Kidney (tissue), 14 donors: Measurements from ENCODE around the gene ERP29. TPM values are rescaled to one million over a fixed set of nuclear protein-coding genes. Genes with fewer than 3 reads are reported as not detected.

ENCODE experiments used
- DNase-seq, 5 donors: peaks; one replicate each; pipeline ENCODE4 v3.0.0-alpha.2; 2013 to 2020
- FAIRE-seq: peaks from 2 replicates; lab custom pipeline; 2012; peaks lifted over from hg19 to GRCh38; lab: Jason Lieb, UNC
- H3K27ac ChIP-seq, 2 donors: one replicate each; pipeline ENCODE4 v1.7.0; 2013; ENCODE audit warnings: low read depth in 2 of 2, low read length in 2 of 2, inconsistent platforms in 1 of 2
- H3K27me3 ChIP-seq: one replicate; pipeline ENCODE4 v1.7.1; 2013; ENCODE audit warnings: low read length, inconsistent platforms; ENCODE audit not compliant: control insufficient read depth, insufficient read depth
- H3K36me3 ChIP-seq, 3 donors: one replicate each; pipeline versions ENCODE4 v1.7.0 to v1.7.1; 2013; ENCODE audit warnings: low read length in 3 of 3, control low read depth in 1 of 3, inconsistent platforms in 1 of 3; ENCODE audit not compliant: insufficient read depth in 3 of 3, control insufficient read depth in 2 of 3
- H3K4me1 ChIP-seq, 3 donors: one replicate each; pipeline versions ENCODE4 v1.7.0 to v1.7.1; 2013; ENCODE audit warnings: low read length in 3 of 3, inconsistent platforms in 1 of 3, low read depth in 1 of 3; ENCODE audit not compliant: control insufficient read depth in 2 of 3, insufficient read depth in 2 of 3
- H3K4me3 ChIP-seq, 3 donors: one replicate each; pipeline versions ENCODE4 v1.7.0 to v1.8.1; 2013; ENCODE audit warnings: low read length in 3 of 3, control low read depth in 1 of 3, inconsistent platforms in 1 of 3
- H3K9ac ChIP-seq, 3 donors: one replicate each; pipeline versions ENCODE4 v1.7.0 to v1.7.1; 2013; ENCODE audit warnings: low read length in 3 of 3, control low read depth in 1 of 3, inconsistent platforms in 1 of 3
- H3K9me3 ChIP-seq, 3 donors: one replicate each; pipeline versions ENCODE4 v1.7.0 to v1.7.1; 2013; ENCODE audit warnings: low read length in 3 of 3, control low read depth in 1 of 3, inconsistent platforms in 1 of 3; ENCODE audit not compliant: control insufficient read depth in 2 of 3, insufficient read depth in 1 of 3
- intact Hi-C: fragments of 100-400 bp; cut with DNase I; formaldehyde crosslinking; loops from one replicate; pipeline ENCODE4 v1.11.1; 2022
- polyA plus RNA-seq: library from polyadenylated mRNA; stranded (reverse); fragments of 350-450 nt; fragmentation: Illumina TruSeq; extraction: RNeasy Lipid Tissue Mini Kit (QIAGEN cat#74804); gene quantifications from one replicate; pipeline ENCODE4 v1.2.3, GENCODE V29; 2014; ENCODE audit warnings: low read depth, low replicate concordance; ENCODE audit not compliant: insufficient read depth
- total RNA-seq: library from RNA; stranded (reverse); fragmentation: NEBNext Ultra II Directional; extraction: Animal tissue kit (Norgen Biotek cat#: 25700); gene quantifications from one replicate; pipeline ENCODE4 v1.2.1, GENCODE V29; 2021
- TF ChIP-seq, protein P1 (sequence below): IDR thresholded peaks from 3 replicates; pipeline ENCODE4 v1.5.1; 2012; ENCODE audit warnings: mild to moderate bottlenecking, moderate library complexity, borderline replicate concordance; ENCODE audit not compliant: insufficient read depth; ENCODE audit errors: extremely low read depth
- donor health status: control.
- donor health status: control.
- donor health status: control.
- donor health status: control.
- donor health status: control.
- donor health status: DM: yes; HTN: yes; CAD: no.
- donor health status: Normal renal cell carcinoma (clear cell type).

Gene ERP29
- total and polyA plus RNA-seq, 2 donors from 2014 or later = 104 to 220 TPM

DNA sequence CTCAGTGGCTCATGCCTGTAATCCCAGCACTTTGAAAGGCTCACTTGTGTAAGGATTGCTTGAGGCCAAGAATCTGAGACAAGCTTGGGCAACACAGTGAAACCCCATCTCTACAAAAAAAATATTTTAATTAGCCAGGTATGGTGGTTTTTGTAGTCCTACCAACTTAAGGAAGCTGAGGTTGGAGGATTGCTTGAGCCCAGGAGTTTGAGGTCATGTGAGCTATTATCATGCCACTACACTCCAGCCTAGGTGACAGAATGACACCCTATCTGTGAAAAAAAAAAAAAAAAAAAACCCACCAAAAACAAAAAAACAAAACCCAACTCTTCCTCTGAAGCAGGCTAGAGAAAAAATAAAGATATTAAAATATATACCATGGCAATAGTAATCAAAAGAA, 41.4 kb upstream of the ERP29 start:
- FAIRE-seq (no peak), DNase-seq (no peak)
- Histone ChIP-seq H3K4me1 (no peaks in the 10 kb centered on the region), H3K27me3 (no peaks in the 10 kb centered on the region), H3K36me3 (no peaks in the 10 kb centered on the region), H3K4me3 (no peak overlapping the region), H3K9me3 (peaks cover 0 to 3% (median 0%) of the 10 kb centered on the region in 3 donors), H3K9ac (no peak overlapping the region), H3K27ac (no peak overlapping the region)
- intact Hi-C loops = no loop called here
- TF ChIP-seq, protein P1, sequence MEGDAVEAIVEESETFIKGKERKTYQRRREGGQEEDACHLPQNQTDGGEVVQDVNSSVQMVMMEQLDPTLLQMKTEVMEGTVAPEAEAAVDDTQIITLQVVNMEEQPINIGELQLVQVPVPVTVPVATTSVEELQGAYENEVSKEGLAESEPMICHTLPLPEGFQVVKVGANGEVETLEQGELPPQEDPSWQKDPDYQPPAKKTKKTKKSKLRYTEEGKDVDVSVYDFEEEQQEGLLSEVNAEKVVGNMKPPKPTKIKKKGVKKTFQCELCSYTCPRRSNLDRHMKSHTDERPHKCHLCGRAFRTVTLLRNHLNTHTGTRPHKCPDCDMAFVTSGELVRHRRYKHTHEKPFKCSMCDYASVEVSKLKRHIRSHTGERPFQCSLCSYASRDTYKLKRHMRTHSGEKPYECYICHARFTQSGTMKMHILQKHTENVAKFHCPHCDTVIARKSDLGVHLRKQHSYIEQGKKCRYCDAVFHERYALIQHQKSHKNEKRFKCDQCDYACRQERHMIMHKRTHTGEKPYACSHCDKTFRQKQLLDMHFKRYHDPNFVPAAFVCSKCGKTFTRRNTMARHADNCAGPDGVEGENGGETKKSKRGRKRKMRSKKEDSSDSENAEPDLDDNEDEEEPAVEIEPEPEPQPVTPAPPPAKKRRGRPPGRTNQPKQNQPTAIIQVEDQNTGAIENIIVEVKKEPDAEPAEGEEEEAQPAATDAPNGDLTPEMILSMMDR = no peak

DNA sequence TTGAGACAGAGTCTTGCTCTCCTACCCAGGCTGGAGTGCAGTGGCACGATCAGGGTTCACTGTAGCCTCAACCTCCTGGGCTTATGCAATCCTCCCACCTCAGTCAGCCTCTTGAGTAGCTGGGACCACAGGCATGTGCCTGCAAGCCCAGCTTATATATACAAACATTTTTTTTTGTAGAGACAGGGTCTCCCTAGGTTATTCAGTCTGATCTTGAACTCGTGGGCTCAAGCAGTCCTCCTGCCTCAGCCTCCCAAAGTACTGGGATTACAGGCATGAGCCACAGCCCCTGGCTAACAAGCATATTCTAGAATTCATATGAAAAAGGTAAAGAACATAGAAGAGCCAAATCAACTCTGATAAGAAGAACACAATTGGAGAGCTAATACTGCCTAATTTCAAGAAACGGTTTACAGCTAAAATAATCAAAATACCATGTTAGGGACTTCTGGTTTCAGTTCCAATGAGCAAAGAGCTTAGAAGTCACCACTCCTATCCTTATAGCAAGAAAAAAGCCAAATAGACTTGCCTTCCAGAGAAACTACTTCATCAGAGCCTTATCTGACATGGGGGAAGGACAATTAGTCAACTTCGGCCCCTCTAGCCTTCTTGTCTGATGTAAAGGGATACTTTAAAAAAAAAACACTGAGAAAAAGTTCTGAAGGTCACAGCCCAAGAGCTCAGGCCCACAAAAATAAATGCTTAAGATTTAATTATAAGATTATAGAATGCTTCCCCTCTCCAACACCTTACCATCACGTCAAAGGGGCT, 37.9 kb upstream of the ERP29 start:
- no peak for FAIRE-seq
- Histone ChIP-seq H3K9me3 (peaks cover 0 to 3% (median 0%) of the 10 kb centered on the region in 3 donors), H3K9ac (no peak overlapping the region), H3K36me3 (no peaks in the 10 kb centered on the region), H3K27me3 (no peaks in the 10 kb centered on the region), H3K4me1 (no peaks in the 10 kb centered on the region), H3K4me3 (no peak overlapping the region), H3K27ac (no peak overlapping the region)
- no peak for DNase-seq
- TF ChIP-seq, protein P1 = no peak
- intact Hi-C loops = no loop called here

DNA sequence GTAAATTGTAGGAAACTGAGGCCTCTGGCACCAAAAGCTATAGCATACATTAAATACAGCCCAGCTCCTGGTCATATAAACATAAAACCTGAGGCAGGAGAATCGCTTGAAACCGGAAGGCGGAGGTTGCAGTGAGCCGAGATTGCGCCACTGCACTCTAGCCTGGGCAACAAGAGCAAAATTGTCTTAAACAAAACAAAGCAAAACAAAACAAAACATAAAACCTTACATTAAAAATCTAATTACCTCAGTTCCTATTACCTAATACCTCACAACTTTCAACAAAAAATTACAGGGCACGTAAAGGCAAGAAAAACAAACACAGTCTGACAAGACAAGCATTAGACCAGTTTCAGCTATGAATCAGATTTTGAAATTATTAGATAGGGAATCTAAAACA, 36.9 kb upstream of the ERP29 start:
- DNase-seq = no peak
- no peak for FAIRE-seq
- Histone ChIP-seq H3K9me3 (no peaks in the 10 kb centered on the region), H3K27ac (no peak overlapping the region), H3K36me3 (no peaks in the 10 kb centered on the region), H3K27me3 (no peaks in the 10 kb centered on the region), H3K4me3 (no peak overlapping the region), H3K9ac (no peak overlapping the region), H3K4me1 (no peaks in the 10 kb centered on the region)
- intact Hi-C loops = no loop called here
- TF ChIP-seq, protein P1 = no peak
